Breast epithelium (tissue), 4 donors: Measurements from ENCODE around the gene LOXL3. TPM values are rescaled to one million over a fixed set of nuclear protein-coding genes. Genes with fewer than 3 reads are reported as not detected.

Source experiments
- DNase-seq, 2 donors: peaks; one replicate each; pipeline ENCODE4 v3.0.0-alpha.2; 2019; ENCODE audit warnings: low spot score in 2 of 2
- H3K27ac ChIP-seq, 2 donors: fragments of 200-600 bp; sonication (generic) in 1 of 2; one replicate each; pipeline ENCODE4 v1.5.1; 2016 to 2019; ENCODE audit warnings: mild to moderate bottlenecking in 1 of 2
- H3K27me3 ChIP-seq, 2 donors: fragments of 200-600 bp; sonication (generic) in 1 of 2; one replicate each; pipeline versions ENCODE4 v1.5.1 to v1.6.0; 2017 to 2019; ENCODE audit warnings: control low read depth in 1 of 2, mild to moderate bottlenecking in 1 of 2
- H3K36me3 ChIP-seq: fragments of 200-600 bp; one replicate; pipeline ENCODE4 v1.5.1; 2019
- H3K4me1 ChIP-seq, 2 donors: fragments of 200-600 bp; sonication (generic); one replicate each; pipeline ENCODE4 v1.5.1; 2016 to 2019; ENCODE audit warnings: control low read depth in 1 of 2
- H3K4me3 ChIP-seq, 3 donors: fragments of 200-600 bp; sonication (generic); 1 replicate in 2 of 3; 2 replicates in 1 of 3; pipeline ENCODE4 v1.5.1; 2016 to 2019; ENCODE audit warnings: mild to moderate bottlenecking in 3 of 3, moderate library complexity in 2 of 3
- H3K9me3 ChIP-seq, 2 donors: fragments of 200-600 bp; sonication (generic) in 1 of 2; one replicate each; pipeline ENCODE4 v1.5.1; 2016 to 2019; ENCODE audit warnings: control low read depth in 1 of 2
- POLR2A ChIP-seq: fragments of 450-650 bp; IDR thresholded peaks from one replicate; pipeline ENCODE4 v1.6.1; 2016; ENCODE audit warnings: antibody characterized with exemption, mild to moderate bottlenecking, moderate library complexity
- POLR2AphosphoS5 ChIP-seq, 3 donors: sonication (generic); formaldehyde crosslinking; IDR thresholded peaks; one replicate each; pipeline ENCODE4 v1.6.1; 2017; ENCODE audit warnings: antibody characterized with exemption in 3 of 3
- intact Hi-C: fragments of 100-400 bp; cut with DNase I; formaldehyde crosslinking; loops from one replicate; pipeline ENCODE4 v1.15.1; 2023; ENCODE audit warnings: low total_unique reads
- total RNA-seq, 3 donors: library from RNA; depleted of rRNA; stranded (reverse); fragments of >200 nt; gene quantifications; one replicate each; pipeline ENCODE4 v1.1.0, GENCODE V29; 2016
- TF ChIP-seq, protein P1 (sequence below), 3 donors: fragments of 450-650 bp; IDR thresholded peaks; one replicate each; pipeline ENCODE4 v1.5.1; 2016 to 2017; ENCODE audit warnings: antibody characterized with exemption in 3 of 3, mild to moderate bottlenecking in 3 of 3, moderate library complexity in 3 of 3

Gene LOXL3
- total RNA-seq, 3 donors from 2014 or later, result 3.7 to 7.8 (median 6.6) TPM

DNA sequence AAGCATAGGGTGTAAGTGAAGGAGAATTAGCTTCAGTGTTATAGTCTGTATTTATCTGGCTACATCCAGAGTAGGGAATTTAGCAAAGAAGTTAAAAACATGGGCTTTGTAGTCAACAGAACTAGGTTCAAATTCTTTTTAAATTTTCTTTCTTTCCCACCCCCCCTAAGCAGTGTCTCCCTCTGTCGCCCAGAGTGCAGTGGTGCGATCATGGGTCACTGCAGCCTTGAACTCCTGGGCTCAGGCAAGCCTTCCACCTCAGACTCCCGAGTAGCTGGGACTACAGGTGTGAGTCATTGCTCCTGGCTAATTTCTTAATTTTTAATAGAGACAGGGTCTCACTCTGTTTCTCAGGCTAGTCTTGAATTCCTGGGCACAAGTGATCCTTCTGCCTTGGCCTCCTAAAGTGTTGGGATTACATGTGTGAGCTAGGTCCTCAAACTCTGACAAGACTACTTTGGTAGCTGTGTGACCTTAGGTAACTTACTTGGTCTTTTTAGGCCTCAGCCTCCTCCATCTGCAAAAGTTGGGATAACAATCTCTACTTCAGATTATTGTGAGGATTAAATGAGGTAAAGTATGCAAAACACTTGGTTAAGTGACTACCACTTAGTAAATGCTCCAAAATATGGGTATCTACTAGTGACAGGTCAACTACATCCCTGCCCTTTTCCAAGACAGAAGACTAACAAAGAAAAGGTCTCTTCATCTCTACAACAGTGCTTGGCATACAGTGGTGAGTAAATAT lies 18.6 kb upstream of the LOXL3 start:
- no peak for TF ChIP-seq POLR2A
- TF ChIP-seq POLR2AphosphoS5 (IDR thresholded peaks at IDR 0.05), result no peak
- TF ChIP-seq, protein P1, sequence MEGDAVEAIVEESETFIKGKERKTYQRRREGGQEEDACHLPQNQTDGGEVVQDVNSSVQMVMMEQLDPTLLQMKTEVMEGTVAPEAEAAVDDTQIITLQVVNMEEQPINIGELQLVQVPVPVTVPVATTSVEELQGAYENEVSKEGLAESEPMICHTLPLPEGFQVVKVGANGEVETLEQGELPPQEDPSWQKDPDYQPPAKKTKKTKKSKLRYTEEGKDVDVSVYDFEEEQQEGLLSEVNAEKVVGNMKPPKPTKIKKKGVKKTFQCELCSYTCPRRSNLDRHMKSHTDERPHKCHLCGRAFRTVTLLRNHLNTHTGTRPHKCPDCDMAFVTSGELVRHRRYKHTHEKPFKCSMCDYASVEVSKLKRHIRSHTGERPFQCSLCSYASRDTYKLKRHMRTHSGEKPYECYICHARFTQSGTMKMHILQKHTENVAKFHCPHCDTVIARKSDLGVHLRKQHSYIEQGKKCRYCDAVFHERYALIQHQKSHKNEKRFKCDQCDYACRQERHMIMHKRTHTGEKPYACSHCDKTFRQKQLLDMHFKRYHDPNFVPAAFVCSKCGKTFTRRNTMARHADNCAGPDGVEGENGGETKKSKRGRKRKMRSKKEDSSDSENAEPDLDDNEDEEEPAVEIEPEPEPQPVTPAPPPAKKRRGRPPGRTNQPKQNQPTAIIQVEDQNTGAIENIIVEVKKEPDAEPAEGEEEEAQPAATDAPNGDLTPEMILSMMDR (IDR thresholded peaks at IDR 0.05), result no peak
- DNase-seq, result no peak
- Histone ChIP-seq H3K36me3 (no peaks in the 10 kb centered on the region), H3K9me3 (no peaks in the 10 kb centered on the region), H3K27ac (no peak overlapping the region), H3K27me3 (no peaks in the 10 kb centered on the region), H3K4me3 (no peak overlapping the region), H3K4me1 (peaks cover 0 to 4% of the 10 kb centered on the region in 2 donors)
- intact Hi-C loops, result no loop called here

DNA sequence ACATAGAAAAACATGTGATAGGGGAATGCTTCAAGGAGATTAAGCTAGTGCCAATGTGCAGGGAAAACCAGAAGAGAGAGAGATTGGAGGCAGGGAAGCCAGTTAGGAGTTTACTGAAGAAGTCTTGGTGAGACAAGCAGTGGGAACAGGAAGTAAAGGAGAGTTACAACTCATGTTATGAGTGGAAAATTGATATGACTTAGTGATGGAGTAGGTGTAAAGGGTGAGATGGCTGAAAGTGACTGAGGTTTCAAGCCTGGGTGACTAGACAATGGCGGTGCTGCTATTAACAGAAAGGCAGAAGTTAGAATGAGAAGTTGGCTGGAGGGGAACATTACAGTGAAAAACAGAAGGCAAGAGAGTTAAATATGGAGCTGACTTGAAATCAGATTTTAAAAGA lies 17.3 kb upstream of the LOXL3 start:
- Histone ChIP-seq H3K4me1 (no peaks in the 10 kb centered on the region), H3K9me3 (no peaks in the 10 kb centered on the region), H3K36me3 (no peaks in the 10 kb centered on the region), H3K27me3 (no peaks in the 10 kb centered on the region), H3K27ac (no peak overlapping the region), H3K4me3 (no peak overlapping the region)
- DNase-seq, result no peak
- TF ChIP-seq POLR2A (no peak), POLR2AphosphoS5 (IDR thresholded peaks at IDR 0.05) (no peak)
- intact Hi-C loops, result no loop called here

DNA sequence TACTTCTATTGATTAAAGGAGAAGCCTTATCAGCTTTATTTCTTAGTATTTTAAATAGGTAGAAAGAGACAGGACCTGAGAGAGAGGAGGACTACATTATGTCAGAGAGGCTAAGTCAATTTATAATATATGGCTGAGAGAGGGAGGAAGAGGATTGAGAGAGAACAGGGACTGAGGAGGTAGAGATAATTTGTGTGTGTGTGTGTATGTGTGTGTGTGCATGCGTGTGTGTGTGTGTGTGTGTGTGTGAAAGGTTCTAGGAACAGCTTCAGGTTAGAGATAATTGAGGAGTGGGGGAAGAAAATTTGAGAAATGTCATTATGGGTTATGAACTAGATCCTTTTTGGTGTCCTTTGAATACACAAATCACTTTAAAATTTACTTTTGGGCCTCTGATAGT lies 15.9 kb upstream of the LOXL3 start:
- H3K27me3 ChIP-seq, result no peaks in the 10 kb centered on the region
- H3K4me1 ChIP-seq, result no peaks in the 10 kb centered on the region
- DNase-seq, result no peak
- H3K4me3 ChIP-seq, result no peak overlapping the region
- intact Hi-C loops, result no loop called here
- no peaks in the 10 kb centered on the region for H3K36me3 ChIP-seq
- TF ChIP-seq, protein P1 (IDR thresholded peaks at IDR 0.05), result no peak
- TF ChIP-seq POLR2A (no peak), POLR2AphosphoS5 (IDR thresholded peaks at IDR 0.05) (no peak)
- no peaks in the 10 kb centered on the region for H3K9me3 ChIP-seq
- H3K27ac ChIP-seq, result no peak overlapping the region

DNA sequence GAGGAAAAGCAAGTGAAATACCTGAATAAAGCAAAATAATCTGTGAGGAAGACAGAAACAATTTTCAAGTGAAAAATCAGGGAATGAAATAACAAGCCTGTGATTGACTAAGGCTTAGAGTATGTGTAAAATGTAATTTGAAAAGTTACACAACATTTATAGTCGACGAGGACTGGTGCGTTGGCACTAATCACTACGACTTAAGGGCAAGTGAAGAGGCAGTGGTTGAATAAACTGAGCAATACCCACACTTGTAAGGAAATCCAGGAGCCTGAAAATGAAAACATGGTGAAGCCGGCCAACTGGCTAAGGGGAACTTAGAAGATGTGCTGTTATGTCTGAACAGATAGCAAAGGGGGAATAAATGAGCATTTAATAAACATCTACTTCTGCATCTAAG lies 14.1 kb upstream of the LOXL3 start:
- TF ChIP-seq POLR2AphosphoS5 (IDR thresholded peaks at IDR 0.05) (no peak), POLR2A (no peak)
- TF ChIP-seq, protein P1 (IDR thresholded peaks at IDR 0.05), result no peak
- no peaks in the 10 kb centered on the region for H3K4me1 ChIP-seq

DNA sequence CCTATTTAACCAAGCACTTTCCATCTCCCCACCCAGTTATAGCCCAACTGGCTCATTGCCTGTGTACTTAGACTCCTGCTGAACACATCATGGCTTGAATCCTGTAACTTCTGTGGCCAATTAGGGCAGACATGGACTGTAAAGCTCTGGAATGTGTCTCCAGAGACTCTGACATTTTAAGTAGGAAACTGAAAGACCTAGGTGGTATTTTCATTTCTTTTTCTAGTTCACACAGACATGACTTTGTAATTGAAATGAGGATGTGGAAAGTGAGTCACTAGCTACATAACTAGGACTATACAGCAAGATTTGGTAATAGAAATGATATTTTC lies 13.0 kb upstream of the LOXL3 start:
- Histone ChIP-seq H3K27me3 (no peaks in the 10 kb centered on the region), H3K27ac (no peak overlapping the region), H3K4me3 (no peak overlapping the region), H3K4me1 (no peaks in the 10 kb centered on the region), H3K36me3 (no peaks in the 10 kb centered on the region), H3K9me3 (no peaks in the 10 kb centered on the region)
- intact Hi-C loops, result no loop called here
- TF ChIP-seq POLR2A, result no peak
- TF ChIP-seq POLR2AphosphoS5 (IDR thresholded peaks at IDR 0.05), result no peak
- TF ChIP-seq, protein P1 (IDR thresholded peaks at IDR 0.05), result no peak
- no peak for DNase-seq

More for the DNA sequence above, 14.1 kb upstream of the LOXL3 start:
- no peaks in the 10 kb centered on the region for H3K9me3 ChIP-seq
- H3K27ac ChIP-seq, result peak overlapping the region in 1 of 2 donors; percentile 48
- no peak overlapping the region for H3K4me3 ChIP-seq
- no peaks in the 10 kb centered on the region for H3K36me3 ChIP-seq
- DNase-seq, result no peak
- H3K27me3 ChIP-seq, result no peaks in the 10 kb centered on the region
- intact Hi-C loops, result no loop called here
